HT-29 (cell line): ENCODE results near the gene CRISPLD2. TPM values are rescaled to one million over a fixed set of nuclear protein-coding genes. Genes with fewer than 3 reads are reported as not detected.

Experiments used
- DNase-seq: peaks from one replicate; pipeline ENCODE4 v3.0.0-alpha.2; 2015; ENCODE audit warnings: low spot score
- total RNA-seq: library from RNA; depleted of rRNA; stranded (reverse); fragments of >200 nt; shearing (Covaris generic); gene quantifications from 2 replicates; pipeline ENCODE4 v1.2.3, GENCODE V29; 2014; rRNA removed

The CRISPLD2 gene
- total RNA-seq, 1 experiment from 2014 or later, result 0.74 TPM

DNA sequence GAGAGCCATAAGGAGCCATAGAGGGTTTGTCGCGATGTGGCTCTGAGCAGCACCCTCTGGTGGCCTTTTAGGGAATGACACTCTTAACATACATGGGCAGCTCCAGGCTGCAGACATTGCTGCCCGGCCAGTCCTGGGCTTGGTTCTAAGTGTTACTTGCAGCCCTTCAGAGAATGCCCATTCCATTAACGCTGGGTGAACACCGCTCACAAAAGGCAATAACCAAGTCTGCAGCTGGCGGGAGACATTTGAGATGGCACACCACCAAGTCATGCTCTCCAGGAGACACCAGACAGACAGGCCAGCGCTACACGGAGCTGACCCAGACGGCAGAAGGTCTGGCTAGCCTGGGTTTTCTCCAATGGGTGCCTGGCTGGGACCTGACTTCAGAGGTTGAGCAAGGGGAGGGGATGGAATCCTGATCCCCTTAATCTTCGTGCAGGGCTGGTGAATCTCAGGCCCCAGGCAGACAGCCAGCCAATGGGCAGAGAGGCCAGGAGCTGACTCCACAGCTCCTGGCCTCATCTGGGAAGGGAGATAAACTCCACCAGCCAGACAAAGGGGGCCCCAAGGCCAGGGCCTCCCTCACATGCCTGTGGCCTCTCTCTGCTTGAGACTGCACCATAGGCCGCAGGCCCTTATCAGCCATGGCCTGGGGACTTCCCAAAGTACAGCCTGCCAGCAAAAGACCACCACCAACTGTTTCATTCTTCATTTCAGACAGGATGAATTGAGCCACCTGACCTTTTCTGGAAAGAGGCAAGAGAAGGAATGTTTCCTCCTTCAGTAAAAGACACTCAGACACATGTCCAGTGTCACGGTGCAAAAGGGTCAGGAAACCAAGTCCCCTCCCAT, 132.8 kb downstream of the CRISPLD2 start:
- peak; percentile 92 for DNase-seq

DNA sequence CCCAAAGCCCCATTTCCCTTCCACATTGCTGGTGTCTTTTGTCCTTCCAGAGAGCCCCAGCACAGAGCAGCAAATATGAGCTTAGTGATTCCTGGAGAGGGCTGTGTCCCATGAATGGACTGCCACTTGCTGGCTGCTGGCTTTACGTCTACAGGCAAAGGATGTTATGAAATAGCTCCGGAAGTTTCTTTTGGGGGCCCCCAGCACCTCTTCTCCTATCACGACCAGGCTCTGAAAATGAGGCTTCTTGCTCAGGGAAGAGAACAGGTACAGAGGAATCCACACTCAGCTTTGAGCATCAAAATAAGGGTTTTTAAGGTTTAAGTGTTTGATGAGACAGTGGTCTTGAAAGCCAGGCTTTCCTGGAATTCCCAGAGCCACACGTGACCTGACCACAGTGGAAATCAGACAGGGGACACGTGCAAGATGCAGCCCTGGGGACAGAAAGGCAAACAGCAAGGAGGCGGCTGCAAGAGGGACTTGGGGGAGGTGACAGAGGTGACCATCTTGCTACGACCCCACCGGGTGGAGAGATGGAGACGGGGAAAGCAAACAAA, 133.5 kb downstream of the CRISPLD2 start:
- DNase-seq, result no peak

DNA sequence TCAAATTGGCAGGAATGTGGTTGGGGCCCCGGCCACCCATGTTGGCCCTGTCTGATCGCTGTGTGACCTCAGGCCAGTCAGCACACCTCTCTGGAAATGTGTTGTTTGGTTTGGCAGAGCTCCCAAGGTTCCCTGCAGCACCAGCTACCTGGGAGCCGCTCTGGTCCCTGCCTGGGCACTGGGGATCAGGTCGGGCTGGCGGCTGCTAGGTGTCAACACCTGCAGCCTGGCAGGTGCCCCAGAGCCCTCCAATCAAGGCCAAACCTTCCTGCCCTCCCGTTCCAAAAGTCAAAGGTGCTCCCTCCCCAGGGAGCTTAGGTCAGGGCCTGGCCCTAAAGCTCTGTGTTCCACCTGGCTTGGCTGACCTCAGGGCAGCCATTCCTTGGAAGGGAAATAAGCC, 135.6 kb downstream of the CRISPLD2 start:
- DNase-seq, result no peak

DNA sequence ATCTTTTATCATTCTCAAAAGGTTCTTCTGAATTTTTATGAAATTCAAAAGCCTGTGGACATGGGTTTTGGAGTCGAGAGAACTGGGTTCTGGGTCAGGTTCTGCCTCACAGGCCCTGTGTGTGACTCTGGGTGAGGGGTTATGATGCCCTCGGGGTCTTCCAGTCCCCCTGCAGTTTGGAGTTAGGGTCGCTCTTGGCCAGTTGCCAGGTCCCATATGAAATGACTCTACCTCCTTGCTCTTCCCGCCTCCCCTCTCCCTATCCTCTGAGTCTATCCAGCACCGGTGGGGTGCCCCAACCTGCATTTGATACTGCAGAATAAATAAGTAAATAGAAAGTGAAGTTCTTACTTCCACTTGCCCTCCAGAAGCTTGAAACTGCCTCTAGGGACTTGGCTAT, 137.4 kb downstream of the CRISPLD2 start:
- DNase-seq, result no peak

DNA sequence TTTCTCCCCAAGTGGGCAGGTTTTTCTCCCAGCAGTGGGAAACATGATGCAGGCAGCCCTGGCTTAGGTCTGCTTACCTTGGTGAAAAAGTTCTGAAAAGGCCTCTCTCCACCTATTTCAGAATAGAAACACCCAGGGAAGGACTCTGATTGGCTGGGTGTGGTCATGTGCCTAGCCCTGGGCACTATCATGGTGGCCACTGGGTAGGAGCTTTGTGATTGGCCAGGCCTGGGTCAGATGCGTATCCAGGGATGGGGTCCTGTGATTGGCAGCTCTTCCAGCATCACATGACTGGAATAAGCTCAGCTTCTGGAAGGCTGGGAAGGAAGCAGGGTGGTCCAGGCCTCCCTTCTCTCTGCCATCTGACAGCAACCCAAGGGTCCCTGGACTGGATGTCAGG, 138.0 kb downstream of the CRISPLD2 start:
- DNase-seq, result no peak

Other genes starting within 250 kb of the CRISPLD2 start
- gene COTL1, start 201.9 kb upstream of the CRISPLD2 start, total RNA-seq, result 105 and 121 TPM in 2 replicates
- gene KLHL36, start 171.5 kb upstream of the CRISPLD2 start, total RNA-seq, result 64.9 and 70.1 TPM in 2 replicates
- gene USP10, start 120.0 kb upstream of the CRISPLD2 start, total RNA-seq, result 53.9 and 58.2 TPM in 2 replicates
- 40.1 and 40.3 TPM in 2 replicates for gene ZDHHC7, start 191.6 kb downstream of the CRISPLD2 start, total RNA-seq
- gene KIAA0513, start 207.8 kb downstream of the CRISPLD2 start, total RNA-seq, result 0.91 and 1.2 TPM in 2 replicates